Endodermal cell (in vitro differentiated cells): ENCODE data around the gene SLAIN1. TPM values are rescaled to one million over a fixed set of nuclear protein-coding genes. Genes with fewer than 3 reads are reported as not detected.

Experiments
- DNase-seq: peaks from one replicate; pipeline ENCODE4 v3.0.0-alpha.2; 2017
- H3K27ac ChIP-seq: 2 replicates; pipeline ENCODE4 v1.5.1; 2013; ENCODE audit warnings: mild to moderate bottlenecking, low read depth, low read length, moderate library complexity
- H3K27me3 ChIP-seq: 2 replicates; pipeline ENCODE4 v1.6.1; 2013; ENCODE audit warnings: mild to moderate bottlenecking, low read length, moderate library complexity; ENCODE audit not compliant: insufficient read depth, control insufficient read depth, poor library complexity, severe bottlenecking
- H3K36me3 ChIP-seq: 2 replicates; pipeline ENCODE4 v1.7.0; 2013; ENCODE audit warnings: mild to moderate bottlenecking, low read length, moderate library complexity; ENCODE audit not compliant: control insufficient read depth, insufficient read depth
- H3K4me1 ChIP-seq: one replicate; pipeline ENCODE4 v1.7.0; 2013; ENCODE audit warnings: low read length; ENCODE audit not compliant: control insufficient read depth, insufficient read depth
- H3K4me3 ChIP-seq: 2 replicates; pipeline ENCODE4 v1.5.1; 2013; ENCODE audit warnings: mild to moderate bottlenecking, low read length, moderate library complexity
- H3K9ac ChIP-seq: 2 replicates; pipeline ENCODE4 v1.6.1; 2013; ENCODE audit warnings: mild to moderate bottlenecking, low read length, moderate library complexity; ENCODE audit not compliant: poor library complexity, severe bottlenecking; ENCODE audit errors: extremely low read depth
- H3K9me3 ChIP-seq: 2 replicates; pipeline ENCODE4 v1.6.1; 2013; ENCODE audit warnings: mild to moderate bottlenecking, low read length, moderate library complexity; ENCODE audit not compliant: control insufficient read depth
- H3K27ac Mint-ChIP-seq: 2 replicates; pipeline ENCODE4 v1.8.0; 2020; ENCODE audit warnings: mixed read lengths
- H3K27me3 Mint-ChIP-seq: 2 replicates; pipeline ENCODE4 v1.8.0; 2021; ENCODE audit warnings: mild to moderate bottlenecking, mixed read lengths; ENCODE audit not compliant: insufficient read depth
- H3K36me3 Mint-ChIP-seq: 2 replicates; pipeline ENCODE4 v1.8.0; 2020; ENCODE audit warnings: low read depth, mixed read lengths
- H3K4me1 Mint-ChIP-seq: 2 replicates; pipeline ENCODE4 v1.8.0; 2020; ENCODE audit warnings: mixed read lengths
- H3K4me3 Mint-ChIP-seq: 2 replicates; pipeline ENCODE4 v1.8.0; 2020; ENCODE audit warnings: mild to moderate bottlenecking, moderate library complexity, mixed read lengths
- H3K9me3 Mint-ChIP-seq: 2 replicates; pipeline ENCODE4 v1.8.0; 2020; ENCODE audit warnings: mild to moderate bottlenecking, mixed read lengths
- CTCF ChIP-seq: fragments of 200-600 bp; sonication (generic); conservative IDR thresholded peaks from 2 replicates; pipeline ENCODE4 v1.5.0; 2021; ENCODE audit warnings: antibody characterized with exemption, mild to moderate bottlenecking
- WGBS, 2 experiments: methylation state at CpG; one replicate each; pipeline versions ENCODE4 v1.1.5 to v1.1.7; 2013; ENCODE audit warnings: missing lambda C conversion rate in 2 of 2, mixed read lengths in 1 of 2; ENCODE audit not compliant: insufficient coverage in 1 of 2, insufficient read length in 1 of 2; 5-methylcytosine and 5-hydroxymethylcytosine counted together
- total RNA-seq, 2 donors: library from RNA; stranded (reverse); fragmentation: NEBNext Ultra II Directional in 1 of 2; extraction: Animal tissue kit (Norgen Biotek cat#: 25700) in 1 of 2; gene quantifications; 2 replicates in 1 of 2; 3 replicates in 1 of 2; pipeline ENCODE4 v1.2.1, GENCODE V29; 2021

SLAIN1 gene
- total RNA-seq, 2 donors from 2014 or later: 24.0 to 25.7 TPM

GRCh38 chr13:77717508-77717907 lies 20.0 kb downstream of the SLAIN1 start:
- Histone ChIP-seq H3K27ac (no peak overlapping the region), H3K4me3 (no peak overlapping the region), H3K27me3 (no peaks in the 10 kb centered on the region), H3K9me3 (no peaks in the 10 kb centered on the region), H3K4me1 (no peaks in the 10 kb centered on the region), H3K9ac (no peak overlapping the region), H3K36me3 (peaks cover 15% of the 10 kb centered on the region)
- H3K36me3 Mint-ChIP-seq: peaks cover 22% of the 10 kb centered on the region
- no peak overlapping the region for H3K27ac Mint-ChIP-seq
- DNase-seq: no peak
- H3K4me3 Mint-ChIP-seq: no peak overlapping the region
- H3K4me1 Mint-ChIP-seq: peaks cover 5% of the 10 kb centered on the region
- no peaks in the 10 kb centered on the region for H3K27me3 Mint-ChIP-seq
- no peak for TF ChIP-seq CTCF
- peaks cover 9% of the 10 kb centered on the region for H3K9me3 Mint-ChIP-seq
- 93 to 100% methylated on average over 3 to 4 of the region's 4 CpGs for WGBS, 2 experiments

GRCh38 chr13:77719128-77719527 lies 21.6 kb downstream of the SLAIN1 start:
- Histone ChIP-seq H3K9ac (no peak overlapping the region), H3K9me3 (no peaks in the 10 kb centered on the region), H3K4me3 (no peak overlapping the region), H3K4me1 (no peaks in the 10 kb centered on the region), H3K27me3 (no peaks in the 10 kb centered on the region), H3K36me3 (peaks cover 24% of the 10 kb centered on the region), H3K27ac (no peak overlapping the region)
- H3K27ac Mint-ChIP-seq: no peak overlapping the region
- H3K36me3 Mint-ChIP-seq: peaks cover 25% of the 10 kb centered on the region
- no peak overlapping the region for H3K4me3 Mint-ChIP-seq
- no peak for DNase-seq
- H3K9me3 Mint-ChIP-seq: no peaks in the 10 kb centered on the region
- peaks cover 5% of the 10 kb centered on the region for H3K4me1 Mint-ChIP-seq
- no peaks in the 10 kb centered on the region for H3K27me3 Mint-ChIP-seq
- no peak for TF ChIP-seq CTCF

GRCh38 chr13:77720988-77721387 lies 23.5 kb downstream of the SLAIN1 start:
- Histone ChIP-seq H3K27me3 (no peaks in the 10 kb centered on the region), H3K9me3 (no peaks in the 10 kb centered on the region), H3K36me3 (peaks cover 24% of the 10 kb centered on the region), H3K9ac (no peak overlapping the region), H3K4me3 (no peak overlapping the region), H3K4me1 (no peaks in the 10 kb centered on the region), H3K27ac (no peak overlapping the region)
- DNase-seq: peak; percentile 47
- Mint-ChIP-seq H3K36me3 (peaks cover 25% of the 10 kb centered on the region), H3K4me3 (no peak overlapping the region), H3K27me3 (no peaks in the 10 kb centered on the region), H3K9me3 (no peaks in the 10 kb centered on the region), H3K4me1 (peaks cover 13% of the 10 kb centered on the region), H3K27ac (peak overlapping the region; percentile 91)
- no peak for TF ChIP-seq CTCF
- WGBS, 2 experiments: 83 to 88% methylated on average over 1 to 4 of the region's 5 CpGs
